Dedifferentiated amniotic fluid mesenchymal stem cell (primary cell): Measurements from ENCODE around the gene DTX3L.
A peak's percentile ranks its signal among the peaks of the same experiment; 100 is the strongest.

Experiments used
- DNase-seq: peaks from one replicate; pipeline ENCODE4 v3.0.0-alpha.2; 2016; ENCODE audit errors: extremely low spot score

DTX3L gene

DNA sequence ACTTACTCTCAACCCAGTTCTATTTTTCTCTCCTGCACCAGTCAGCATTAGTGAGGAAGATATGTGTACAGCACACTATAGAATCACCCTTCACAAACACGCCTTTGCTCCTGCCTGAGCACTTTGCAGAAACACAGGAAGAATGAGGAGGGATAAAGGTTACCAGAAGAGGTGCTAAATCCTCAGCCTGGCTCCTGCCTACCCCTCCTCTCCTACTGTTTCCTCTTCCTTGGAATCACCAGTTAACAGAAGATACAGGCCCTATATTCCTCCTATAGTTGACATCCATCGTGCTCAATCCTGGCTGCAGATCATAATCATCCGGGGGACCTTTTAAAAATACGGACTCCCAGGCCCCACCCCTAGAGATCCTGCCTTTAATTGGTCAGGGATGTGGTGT is 42.2 kb downstream of the DTX3L start:
- no peak for DNase-seq

DNA sequence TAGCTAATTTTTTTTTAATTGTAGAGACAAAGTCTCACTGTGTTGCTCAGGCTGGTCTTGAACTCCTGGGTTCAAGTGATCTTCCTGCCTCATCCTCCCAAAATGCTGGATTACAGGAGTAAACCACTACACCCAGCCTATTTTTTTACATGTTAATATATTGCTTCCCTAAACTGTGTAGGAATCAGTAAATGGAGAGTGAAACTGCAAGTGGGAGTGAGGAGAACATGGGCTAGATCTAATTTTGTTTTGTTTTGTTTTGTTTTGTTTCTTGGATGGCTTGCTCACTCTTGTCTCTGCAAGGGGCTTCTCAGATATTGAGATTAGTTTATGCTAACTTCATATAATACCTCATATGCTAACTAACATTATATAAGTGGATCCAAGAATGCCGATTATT is 44.8 kb downstream of the DTX3L start:
- DNase-seq, result no peak

DNA sequence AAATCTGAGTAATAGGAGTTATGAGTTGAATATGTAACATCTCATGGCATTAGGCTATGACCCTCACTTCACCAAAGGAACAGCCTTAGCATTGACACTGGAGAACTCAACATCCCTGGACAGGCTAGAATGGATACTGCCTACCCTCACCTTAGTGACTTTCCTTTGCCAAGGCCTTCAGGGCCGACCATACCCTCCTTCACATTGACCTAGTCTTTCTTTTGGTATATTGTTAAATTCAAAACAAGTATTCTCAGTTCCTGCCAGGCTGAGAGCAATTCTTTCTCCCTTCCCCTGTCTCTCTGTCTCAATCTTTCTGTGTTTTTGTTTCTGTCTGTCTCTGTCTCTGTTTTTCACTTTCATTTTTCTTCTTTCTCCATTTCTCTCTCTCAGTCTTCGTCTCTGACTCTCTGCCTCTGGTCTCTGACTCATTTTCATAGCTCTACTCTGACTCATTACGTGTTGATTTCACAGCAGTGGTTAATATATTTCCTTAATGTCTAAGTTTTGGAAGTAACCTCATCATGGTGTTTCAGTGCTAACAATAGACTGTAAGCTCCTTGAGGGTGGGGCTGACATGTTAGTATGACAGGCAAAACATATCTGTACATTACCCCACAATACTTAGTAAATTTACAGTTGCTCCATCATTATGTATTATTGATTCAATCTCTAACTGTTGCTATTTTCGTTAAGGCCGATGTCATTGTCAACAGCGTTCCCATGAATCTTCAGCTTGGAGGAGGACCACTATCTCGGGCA is 45.8 kb downstream of the DTX3L start:
- peak; percentile 34 for DNase-seq

DNA sequence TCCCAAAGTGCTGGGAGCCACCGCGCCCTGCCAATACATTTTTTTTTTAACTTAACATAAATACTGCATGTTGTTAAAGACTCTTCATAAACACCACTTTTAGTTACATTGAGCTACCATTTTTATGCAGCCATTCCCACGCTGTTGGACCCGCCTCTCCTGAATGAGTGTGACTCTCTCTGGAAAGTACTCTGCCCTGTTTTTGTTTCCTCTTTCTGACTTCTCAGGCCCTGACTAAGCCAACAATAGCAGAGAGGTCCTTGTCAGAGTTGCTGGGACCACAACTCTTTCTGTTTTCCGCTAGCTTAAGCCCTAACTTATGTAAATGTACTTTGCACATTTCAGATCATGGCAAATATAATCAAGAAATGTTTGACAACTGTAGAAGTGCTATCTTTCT is 48.6 kb downstream of the DTX3L start:
- DNase-seq, result no peak

DNA sequence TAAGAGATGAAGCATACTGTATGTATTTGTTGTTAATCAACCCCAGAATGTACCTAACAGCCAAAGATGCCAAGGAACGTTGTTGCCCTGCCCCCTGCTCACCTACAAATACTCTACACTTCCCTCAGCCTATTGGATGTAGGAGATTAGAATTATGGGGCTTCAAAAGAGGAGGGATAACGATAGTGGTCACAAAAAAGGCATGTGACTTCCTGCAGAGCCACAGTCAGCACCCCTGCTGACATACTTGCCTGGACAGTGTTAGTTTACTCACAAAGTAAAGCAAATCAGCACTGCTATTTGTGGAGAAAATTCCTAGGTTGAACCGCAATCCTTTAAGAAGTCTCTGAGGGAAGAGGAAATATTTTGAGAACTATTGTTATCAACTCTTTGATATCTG is 51.2 kb downstream of the DTX3L start:
- DNase-seq, result no peak

DNA sequence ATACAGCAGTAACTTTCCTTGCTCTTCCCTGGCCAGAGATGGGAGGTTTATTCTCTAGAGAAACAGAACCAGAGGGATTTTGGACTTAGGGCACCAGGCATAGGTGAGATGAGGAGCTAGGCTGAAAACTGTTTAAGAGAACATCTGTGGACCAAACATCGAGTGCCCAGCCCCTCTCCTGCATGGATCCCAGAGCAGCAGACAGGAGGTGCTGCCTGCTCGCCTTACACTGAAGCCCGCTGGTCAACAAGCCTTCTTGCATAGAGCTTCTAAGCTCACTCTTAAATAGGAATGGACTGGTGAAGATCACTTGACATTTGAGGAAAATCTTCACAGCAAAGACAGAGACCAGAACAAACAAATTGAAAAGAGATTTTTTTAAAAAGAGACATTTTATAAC is 54.5 kb downstream of the DTX3L start:
- no peak for DNase-seq

DNA sequence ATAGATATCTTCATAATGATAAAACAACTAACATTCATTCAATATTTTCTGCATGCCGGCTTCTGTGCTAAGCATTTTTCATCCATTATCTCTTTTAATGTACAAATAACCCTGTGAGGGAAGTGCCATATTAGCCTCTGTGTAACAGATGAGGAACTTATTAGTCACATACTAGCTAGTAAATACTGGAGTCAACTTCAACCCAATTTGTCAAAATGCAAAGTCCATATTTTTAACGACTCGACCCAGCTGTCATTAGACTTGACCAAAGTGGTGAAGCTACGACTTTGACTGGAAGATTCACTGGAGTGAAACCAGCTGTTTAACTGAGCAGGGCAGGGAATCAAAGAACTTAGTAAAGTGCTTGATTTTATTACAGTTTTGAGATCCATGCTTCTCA is 54.9 kb downstream of the DTX3L start:
- no peak for DNase-seq

DNA sequence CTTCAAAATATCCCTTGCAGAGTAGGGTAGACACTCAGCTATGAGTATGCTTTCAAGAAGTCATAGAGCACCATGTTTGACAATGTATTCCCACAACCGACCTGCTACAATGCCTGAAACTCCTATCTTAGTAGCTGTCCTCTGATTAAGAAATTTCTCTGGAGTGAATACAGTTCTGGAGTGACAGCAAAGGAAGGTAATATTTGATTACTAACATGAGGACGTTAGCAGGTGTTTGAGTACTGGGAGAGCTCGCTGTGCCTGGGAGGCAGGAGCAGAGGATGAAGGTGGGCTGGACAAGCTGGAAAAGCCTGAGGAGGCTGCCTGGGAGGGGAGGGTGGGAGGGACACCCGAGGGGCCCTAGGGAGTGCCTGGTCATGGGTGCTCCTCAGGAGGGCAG is 56.3 kb downstream of the DTX3L start:
- no peak for DNase-seq

DNA sequence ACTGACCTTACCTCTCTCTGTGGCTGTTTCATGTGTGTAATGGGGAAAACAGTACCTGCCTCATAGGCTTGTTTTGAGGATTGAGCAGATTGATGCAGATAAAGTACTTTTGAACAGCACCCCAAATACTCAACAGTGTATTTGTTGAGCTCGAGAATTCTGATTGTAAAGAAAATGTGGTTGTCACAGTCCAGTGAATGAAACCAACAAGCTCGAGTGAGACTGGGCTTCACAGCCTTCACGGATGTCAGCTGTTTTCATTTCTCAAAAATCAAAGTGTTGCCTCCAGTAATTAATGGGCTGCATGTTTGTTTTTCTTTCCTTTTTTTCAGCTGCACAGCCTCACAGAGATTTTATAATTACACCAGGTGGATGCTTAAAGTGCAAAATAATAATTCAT is 57.0 kb downstream of the DTX3L start:
- DNase-seq, result no peak

DNA sequence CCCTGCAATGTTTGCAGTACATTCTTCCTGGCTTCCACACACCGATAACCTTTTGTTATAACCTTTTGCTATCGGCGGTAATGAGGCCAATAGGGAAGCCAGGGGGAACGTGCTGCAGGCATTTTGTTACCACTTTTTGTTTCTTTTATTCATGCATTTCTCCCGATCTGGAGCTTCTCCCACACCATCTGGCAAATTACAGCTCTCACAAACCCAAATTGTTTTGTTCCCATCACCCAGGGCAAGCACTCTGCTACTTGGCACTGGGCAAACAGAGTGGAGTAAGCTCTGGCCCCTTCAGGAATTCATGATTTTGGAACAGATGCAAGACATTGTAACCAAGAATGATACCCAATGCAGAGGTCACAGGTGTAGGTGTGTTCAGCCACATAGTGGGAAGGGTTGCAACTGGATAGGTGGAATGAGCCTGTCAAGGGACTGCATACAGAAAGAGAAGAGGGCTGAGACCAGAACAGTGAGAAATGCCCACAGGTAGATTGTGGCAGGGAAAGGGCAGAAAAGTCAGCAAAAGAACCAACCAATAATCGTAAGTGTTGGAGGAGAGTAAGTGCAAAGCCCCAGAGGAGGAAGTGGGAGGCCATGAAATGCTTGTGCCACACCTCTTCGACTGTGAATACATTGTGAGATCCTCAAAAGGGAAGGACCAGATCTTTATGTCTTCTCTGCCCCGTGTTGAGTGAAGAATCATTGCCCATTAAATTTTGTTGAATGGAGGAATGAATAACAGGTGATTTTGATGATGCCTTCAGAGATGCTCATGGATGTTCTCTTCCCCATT is 59.1 kb downstream of the DTX3L start:
- DNase-seq, result no peak
